Mucosa of gallbladder (tissue), 1 donor: ENCODE results near the gene YY2. TPM values are rescaled to one million over a fixed set of nuclear protein-coding genes. Genes with fewer than 3 reads are reported as not detected.
A peak's percentile ranks its signal among the peaks of the same experiment; 100 is the strongest.
"Not testable (repeated sequence)": the region's sequence is repeated elsewhere in the genome, so short reads cannot be mapped to it uniquely, and the experiment has no call there.

Experiments used
- DNase-seq: peaks from one replicate; pipeline ENCODE4 v3.0.0-alpha.2; 2020; ENCODE audit warnings: low spot score
- total RNA-seq: library from RNA; stranded (reverse); gene quantifications from one replicate; pipeline ENCODE4 v1.2.1, GENCODE V29; 2021
- donor health status: DM: no; HTN: no; CAD: no.

Gene YY2
- total RNA-seq, 1 donor from 2014 or later = 1.9 TPM

DNA sequence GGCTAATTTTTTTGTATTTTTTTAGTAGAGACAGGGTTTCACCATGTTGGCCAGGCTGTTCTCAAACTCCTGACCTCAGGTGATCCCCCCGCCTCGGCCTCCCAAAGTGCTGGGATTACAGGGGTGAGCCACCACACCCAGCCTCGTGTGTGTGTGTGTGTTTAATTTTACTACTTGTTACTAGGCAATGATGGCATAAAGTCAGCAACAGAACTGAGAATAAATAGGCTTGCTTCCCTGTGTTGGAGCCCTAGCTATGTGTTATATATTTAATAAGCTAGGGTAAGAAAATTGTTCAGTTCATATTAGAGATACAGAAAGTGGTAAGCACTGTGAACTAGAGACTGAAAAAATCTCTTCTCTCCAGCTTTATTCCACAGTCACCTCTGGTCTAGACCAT lies 18.4 kb downstream of the YY2 start:
- not testable (repeated sequence) for DNase-seq

DNA sequence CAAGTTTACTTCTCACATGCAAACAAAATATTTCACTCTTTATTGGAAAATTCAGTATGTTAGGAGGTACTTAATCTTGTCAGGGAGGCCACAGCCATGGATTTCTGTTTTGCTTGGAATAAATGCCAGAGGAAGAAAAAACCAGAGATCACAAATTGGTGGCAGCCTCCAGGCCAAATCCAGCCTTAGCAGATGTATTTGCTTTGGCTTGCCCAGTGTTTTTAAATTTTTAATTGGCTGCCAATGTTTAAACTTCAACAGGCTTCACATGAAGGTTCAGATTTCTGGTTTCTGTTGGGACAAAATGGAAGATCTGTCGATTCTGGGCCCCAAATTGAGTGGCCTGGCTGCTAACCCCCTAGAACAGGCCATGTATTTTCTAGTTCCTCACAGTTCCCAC lies 19.2 kb downstream of the YY2 start:
- DNase-seq = no peak

DNA sequence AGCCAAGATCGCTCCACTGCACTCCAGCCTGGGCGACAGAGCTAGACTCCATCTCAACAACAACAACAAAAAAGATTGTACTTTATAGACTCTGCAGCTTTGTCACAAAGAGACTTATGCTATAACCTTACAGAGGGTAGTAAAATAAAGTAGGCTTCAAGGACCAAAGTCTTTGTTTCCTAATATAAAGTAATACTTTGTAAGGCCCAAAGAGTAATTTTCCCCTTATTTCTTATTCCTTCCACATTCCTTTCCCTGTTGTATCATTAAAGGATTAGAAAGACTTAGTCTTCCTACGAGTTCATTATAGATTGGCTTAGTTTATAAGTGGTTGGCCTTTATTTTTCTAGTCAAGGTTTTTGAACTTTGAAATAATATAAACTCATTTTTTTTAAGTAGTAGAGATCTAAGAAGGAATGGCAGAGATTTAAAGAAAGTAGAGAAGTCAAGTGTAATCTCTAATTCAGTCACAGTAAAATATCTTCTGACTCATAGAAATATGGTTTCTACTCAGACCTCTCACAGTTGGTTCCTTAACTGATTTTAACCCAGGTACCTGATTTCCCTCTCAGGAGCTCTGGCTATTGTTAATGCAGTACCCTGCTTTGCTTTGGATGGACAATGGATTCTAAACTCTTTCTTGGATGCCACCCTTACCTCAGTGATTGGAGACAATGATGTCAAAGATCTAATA lies 26.2 kb downstream of the YY2 start:
- DNase-seq = no peak

DNA sequence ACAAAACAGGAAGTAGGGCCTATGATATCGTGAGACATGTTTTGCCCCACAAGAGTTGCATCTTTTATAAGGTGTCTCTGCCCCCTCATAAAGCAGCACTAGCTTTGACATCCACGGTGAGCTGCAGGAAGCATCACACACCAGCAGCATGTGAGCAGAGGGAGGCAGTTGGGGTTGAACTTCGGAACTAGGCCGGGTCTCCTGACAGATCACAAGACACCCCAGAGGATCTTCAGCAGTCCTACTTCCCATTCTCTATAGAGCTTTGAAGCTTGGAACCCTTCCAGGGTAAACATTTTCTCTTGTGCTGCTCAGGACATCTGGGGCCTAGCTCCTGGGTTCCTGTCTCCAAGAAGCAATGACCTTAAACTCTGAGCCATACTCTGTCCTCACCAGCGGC lies 27.5 kb downstream of the YY2 start:
- DNase-seq = peak; percentile 34

GRCh38 chrX:21885568-21885967 lies 29.8 kb downstream of the YY2 start:
- no peak for DNase-seq

DNA sequence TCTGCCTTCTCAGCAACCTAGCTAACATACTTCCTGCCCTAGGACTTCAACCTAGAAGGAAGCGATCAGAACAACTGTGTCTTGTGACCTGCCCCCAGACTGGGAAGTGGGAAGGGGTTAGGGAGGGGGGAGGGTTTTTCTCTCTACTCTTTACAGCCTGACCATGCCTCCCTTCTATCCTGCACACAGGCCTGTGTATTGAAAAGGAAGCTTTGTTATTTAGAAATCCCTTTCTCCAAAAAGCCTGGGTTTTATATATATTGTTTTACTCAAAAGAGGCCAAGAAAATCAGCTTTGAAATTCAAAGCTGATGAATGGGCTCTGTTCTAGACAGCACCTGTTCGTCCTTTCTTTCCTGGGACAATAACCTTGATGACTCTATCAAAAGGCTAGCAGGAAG lies 49.5 kb downstream of the YY2 start:
- DNase-seq = no peak

DNA sequence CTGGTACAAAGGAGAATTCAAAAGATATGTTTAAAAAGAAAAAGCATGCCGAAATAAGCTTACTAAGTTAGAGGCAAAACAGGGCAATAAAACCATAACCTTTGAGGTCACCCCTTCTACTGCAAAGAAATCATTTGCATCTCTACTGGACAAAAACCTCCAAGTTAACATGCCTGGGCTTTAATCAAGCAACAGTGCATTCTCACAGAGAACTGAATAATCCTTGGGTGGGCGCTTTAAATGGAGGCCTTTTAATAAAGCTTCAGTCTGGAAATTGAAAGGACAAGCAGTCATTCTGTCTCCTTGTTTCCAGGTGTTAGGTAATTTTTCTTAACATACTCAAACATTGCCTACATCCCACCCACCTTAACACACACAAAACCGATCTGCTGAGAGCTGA lies 50.2 kb downstream of the YY2 start:
- no peak for DNase-seq

DNA sequence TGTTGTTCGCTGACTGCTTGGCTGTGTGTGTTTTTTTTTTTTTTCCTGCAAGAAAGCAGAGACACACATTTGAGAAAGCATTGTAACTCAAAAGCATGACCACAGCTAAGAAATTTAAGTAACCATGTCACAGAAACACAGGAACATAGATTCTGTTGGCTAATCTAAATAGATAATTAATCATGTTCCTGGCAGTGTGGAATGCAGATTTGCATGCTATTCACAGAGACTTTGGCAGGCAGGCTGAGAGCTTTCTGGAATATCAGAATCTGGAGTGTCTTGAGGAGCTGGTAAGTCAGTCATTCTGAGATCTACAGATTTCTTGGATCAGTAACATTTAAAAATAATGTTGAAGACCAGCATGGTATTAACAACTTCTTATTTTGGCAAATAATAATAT lies 51.5 kb downstream of the YY2 start:
- DNase-seq = peak; percentile 12

Other genes starting within 250 kb of the YY2 start
- 0.29 TPM for gene KLHL34, start 197.7 kb upstream of the YY2 start, total RNA-seq
- 1.5 TPM for gene SMPX, start 97.9 kb upstream of the YY2 start, total RNA-seq
- 11.9 TPM for gene MBTPS2, start 16.4 kb upstream of the YY2 start, total RNA-seq
- gene SMS, start 84.7 kb downstream of the YY2 start, total RNA-seq = 67.0 TPM
- 1.1 TPM for gene PHEX, start 176.3 kb downstream of the YY2 start, total RNA-seq